ENCODE data around the gene TSPAN2.

TSPAN2 gene

GRCh38 chr1:115046751-115047150 lies 42.6 kb downstream of the TSPAN2 start:
- no peak for TF ChIP-seq CTCF (IDR thresholded peaks at IDR 0.05; ENCODE audit: insufficient read depth, low read depth, low read length, missing control alignments)
- DNase-seq (ENCODE audit: low read depth), result no peak
- H3K4me3 ChIP-seq (ENCODE audit: low read depth, low read length), result no peak overlapping the region

GRCh38 chr1:115041654-115042053 lies 47.6 kb downstream of the TSPAN2 start:
- no peak overlapping the region for H3K4me3 ChIP-seq (ENCODE audit: low read depth, low read length)
- DNase-seq (ENCODE audit: low read depth), result no peak
- no peak for TF ChIP-seq CTCF (IDR thresholded peaks at IDR 0.05; ENCODE audit: insufficient read depth, low read depth, low read length, missing control alignments)

- TF ChIP-seq CTCF (IDR thresholded peaks at IDR 0.05; ENCODE audit: insufficient read depth, low read depth, low read length, missing control alignments), result no peak
- no peak for DNase-seq (ENCODE audit: low read depth)
- no peak overlapping the region for H3K4me3 ChIP-seq (ENCODE audit: low read depth, low read length)
Measured at GRCh38 chr1:115040501-115040900, 48.8 kb downstream of the TSPAN2 start.

- DNase-seq (ENCODE audit: low read depth), result no peak
- TF ChIP-seq CTCF (IDR thresholded peaks at IDR 0.05; ENCODE audit: insufficient read depth, low read depth, low read length, missing control alignments), result no peak
- no peak overlapping the region for H3K4me3 ChIP-seq (ENCODE audit: low read depth, low read length)
Measured at GRCh38 chr1:115036814-115037507, 52.3 kb downstream of the TSPAN2 start.

GRCh38 chr1:115035652-115036051 lies 53.7 kb downstream of the TSPAN2 start:
- TF ChIP-seq CTCF (IDR thresholded peaks at IDR 0.05; ENCODE audit: insufficient read depth, low read depth, low read length, missing control alignments), result no peak
- no peak overlapping the region for H3K4me3 ChIP-seq (ENCODE audit: low read depth, low read length)
- DNase-seq (ENCODE audit: low read depth), result no peak

- no peak for TF ChIP-seq CTCF (IDR thresholded peaks at IDR 0.05; ENCODE audit: insufficient read depth, low read depth, low read length, missing control alignments)
- H3K4me3 ChIP-seq (ENCODE audit: low read depth, low read length), result no peak overlapping the region
- no peak for DNase-seq (ENCODE audit: low read depth)
Measured at GRCh38 chr1:115031595-115031994, 57.7 kb downstream of the TSPAN2 start.

GRCh38 chr1:115029526-115029925 lies 59.8 kb downstream of the TSPAN2 start, which contains the start of gene TSHB:
Gene TSHB, plus strand, starts transcription at chr1:115029826. Its CDS starts 3,537 bp downstream, at chr1:115033363.
- TF ChIP-seq CTCF (IDR thresholded peaks at IDR 0.05; ENCODE audit: insufficient read depth, low read depth, low read length, missing control alignments), result no peak
- no peak for DNase-seq (ENCODE audit: low read depth)
- no peak within 1 kb of the TSS for H3K4me3 ChIP-seq (ENCODE audit: low read depth, low read length)

Measured in GM12865 (cell line).